IMR-90 (cell line): Measurements from ENCODE around the gene SEPTIN2. TPM values are rescaled to one million over a fixed set of nuclear protein-coding genes. Genes with fewer than 3 reads are reported as not detected.
"Not testable (repeated sequence)": the region's sequence is repeated elsewhere in the genome, so short reads cannot be mapped to it uniquely, and the experiment has no call there.

Experiments used
- ATAC-seq: fragments of 200-7000 bp; cut with Tn5 transposase; 2 replicates; pipeline ENCODE4 v1.9.1; 2020; ENCODE audit warnings: low read depth, mild to moderate bottlenecking, moderate library complexity
- BruUV-seq: library from RNA; stranded (reverse); fragments of 400-500 nt; replicated peaks from 2 replicates; lab custom pipeline; 2021; lab: Mats Ljungman, UMichigan
- CTCF ChIA-PET: fragments of 300-600 bp; formaldehyde crosslinking; extraction: SDS; loops from one replicate; lab custom pipeline; 2021; ENCODE audit warnings: antibody characterized with exemption; lab: Yijun Ruan, JAX
- POLR2A ChIA-PET: fragments of 300-600 bp; sonication (Branson Sonifier 250); formaldehyde crosslinking; loops from one replicate; lab custom pipeline; 2022; ENCODE audit warnings: antibody characterized with exemption; ENCODE audit not compliant: unreplicated experiment; lab: Charles Lee
- DNase-seq: peaks from one replicate; pipeline ENCODE4 v3.0.0; 2013
- H2AFZ ChIP-seq: replicated peaks from 2 replicates; pipeline ENCODE3; 2013; ENCODE audit warnings: low read length, mild to moderate bottlenecking; ENCODE audit not compliant: poor library complexity
- H2AK5ac ChIP-seq: 2 replicates; pipeline ENCODE4 v1.6.1; 2013; ENCODE audit warnings: low read depth, low read length, inconsistent platforms
- H2AK9ac ChIP-seq: replicated peaks from 2 replicates; pipeline ENCODE3; 2013; ENCODE audit warnings: mild to moderate bottlenecking, low read depth, low read length, moderate library complexity; ENCODE audit not compliant: poor library complexity
- H2BK120ac ChIP-seq: 2 replicates; pipeline ENCODE4 v1.6.1; 2013; ENCODE audit warnings: low read depth, low read length, inconsistent platforms
- H2BK15ac ChIP-seq: 3 replicates; pipeline ENCODE4 v1.6.1; 2013; ENCODE audit warnings: low read depth, low read length, inconsistent platforms
- H2BK20ac ChIP-seq: 2 replicates; pipeline ENCODE4 v1.6.1; 2013; ENCODE audit warnings: low read depth, mild to moderate bottlenecking, inconsistent platforms, low read length, moderate library complexity
- H2BK5ac ChIP-seq: 2 replicates; pipeline ENCODE4 v1.6.1; 2013; ENCODE audit warnings: mild to moderate bottlenecking, low read depth, low read length, inconsistent platforms; ENCODE audit not compliant: poor library complexity, severe bottlenecking
- H3K14ac ChIP-seq: replicated peaks from 2 replicates; pipeline ENCODE4 v1.6.1; 2013; ENCODE audit warnings: low read depth, low read length, inconsistent platforms
- H3K18ac ChIP-seq: 2 replicates; pipeline ENCODE4 v1.6.1; 2013; ENCODE audit warnings: low read depth, low read length, control low read depth
- H3K23ac ChIP-seq: 2 replicates; pipeline ENCODE4 v1.6.1; 2013; ENCODE audit warnings: low read depth, low read length, inconsistent platforms
- H3K27ac ChIP-seq: 2 replicates; pipeline ENCODE4 v1.5.1; 2013; ENCODE audit warnings: mild to moderate bottlenecking, control low read depth, low read length; ENCODE audit not compliant: insufficient read depth
- H3K27me3 ChIP-seq: 2 replicates; pipeline ENCODE4 v1.6.1; 2013; ENCODE audit warnings: low read length; ENCODE audit not compliant: control insufficient read depth, insufficient read depth
- H3K36me3 ChIP-seq: 2 replicates; pipeline ENCODE4 v1.6.1; 2013; ENCODE audit warnings: low read length, mixed read lengths; ENCODE audit not compliant: control insufficient read depth, insufficient read depth
- H3K4ac ChIP-seq: 2 replicates; pipeline ENCODE4 v1.6.1; 2013; ENCODE audit warnings: low read depth, low read length, inconsistent platforms
- H3K4me1 ChIP-seq: 2 replicates; pipeline ENCODE4 v1.6.1; 2013; ENCODE audit warnings: low read length, mixed read lengths; ENCODE audit not compliant: control insufficient read depth, insufficient read depth
- H3K4me2 ChIP-seq: 2 replicates; pipeline ENCODE4 v1.6.1; 2013; ENCODE audit warnings: low read depth, mild to moderate bottlenecking, control low read depth, low read length, moderate library complexity
- H3K4me3 ChIP-seq: 2 replicates; pipeline ENCODE4 v1.5.1; 2013; ENCODE audit warnings: low read depth, mild to moderate bottlenecking, control low read depth, low read length, moderate library complexity; ENCODE audit not compliant: insufficient read depth
- H3K56ac ChIP-seq: 2 replicates; pipeline ENCODE4 v1.6.1; 2013; ENCODE audit warnings: low read length, inconsistent platforms; ENCODE audit not compliant: insufficient read depth; ENCODE audit errors: extremely low read depth
- H3K79me1 ChIP-seq, 2 experiments: 2 replicates each; pipeline ENCODE4 v1.6.1; 2013; ENCODE audit warnings: low read length in 2 of 2, inconsistent platforms in 1 of 2, low read depth in 1 of 2
- H3K9ac ChIP-seq: 2 replicates; pipeline ENCODE4 v1.6.1; 2013; ENCODE audit warnings: low read depth, low read length, control low read depth
- H3K9me1 ChIP-seq: 2 replicates; pipeline ENCODE4 v1.6.1; 2013; ENCODE audit warnings: low read length, inconsistent platforms; ENCODE audit not compliant: insufficient read depth
- H3K9me3 ChIP-seq: 2 replicates; pipeline ENCODE4 v1.6.1; 2013; ENCODE audit warnings: low read length; ENCODE audit not compliant: control insufficient read depth, insufficient read depth
- H4K20me1 ChIP-seq: 2 replicates; pipeline ENCODE4 v1.6.1; 2013; ENCODE audit warnings: low read length, inconsistent platforms; ENCODE audit not compliant: insufficient read depth
- H4K5ac ChIP-seq: 2 replicates; pipeline ENCODE4 v1.6.1; 2013; ENCODE audit warnings: mild to moderate bottlenecking, low read depth, low read length, control low read depth
- H4K8ac ChIP-seq, 2 experiments: 2 replicates each; pipeline ENCODE4 v1.6.1; 2013; ENCODE audit warnings: low read depth in 2 of 2, low read length in 2 of 2, control low read depth in 1 of 2, inconsistent platforms in 1 of 2
- H4K91ac ChIP-seq: 2 replicates; pipeline ENCODE4 v1.6.1; 2013; ENCODE audit warnings: low read depth, low read length, inconsistent platforms; ENCODE audit not compliant: insufficient read depth
- WGBS, 2 experiments: methylation state at CpG; one replicate each; pipeline versions ENCODE4 v1.1.5 to v1.1.7; 2013; ENCODE audit warnings: missing lambda C conversion rate in 2 of 2; ENCODE audit not compliant: insufficient read length in 1 of 2; ENCODE audit errors: extremely low coverage in 2 of 2; 5-methylcytosine and 5-hydroxymethylcytosine counted together
- dilution Hi-C: fragments of 300-500 bp; cut with HindIII; formaldehyde crosslinking; loops from one replicate; pipeline ENCODE4 v1.14.3; 2018; ENCODE audit warnings: low sequenced_read_pairs; ENCODE audit not compliant: unreplicated experiment
- in situ Hi-C: fragments of 300-500 bp; cut with MboI; formaldehyde crosslinking; loops from 3 replicates; pipeline ENCODE4 v1.14.3; 2019; ENCODE audit warnings: low sequenced_read_pairs, inconsistent platforms, mixed read lengths
- intact Hi-C: fragments of 100-400 bp; cut with micrococcal nuclease; formaldehyde crosslinking; loops from 2 replicates; pipeline ENCODE4 v1.10.0; 2022
- polyA plus RNA-seq, 3 experiments: library from polyadenylated mRNA; depleted of rRNA; stranded (reverse); fragments of >200 nt; gene quantifications; 2 replicates each; pipeline ENCODE4 v1.2.3, GENCODE V29; 2012; ENCODE audit warnings: low replicate concordance in 1 of 3
- total RNA-seq: library from RNA; depleted of rRNA; stranded (reverse); fragments of >200 nt; gene quantifications from 2 replicates; pipeline ENCODE4 v1.2.3, GENCODE V29; 2012

Gene SEPTIN2
- total and polyA plus RNA-seq, 2 of the 4 experiments (the other 2 are of a cell fraction) = 420 to 504 TPM

DNA sequence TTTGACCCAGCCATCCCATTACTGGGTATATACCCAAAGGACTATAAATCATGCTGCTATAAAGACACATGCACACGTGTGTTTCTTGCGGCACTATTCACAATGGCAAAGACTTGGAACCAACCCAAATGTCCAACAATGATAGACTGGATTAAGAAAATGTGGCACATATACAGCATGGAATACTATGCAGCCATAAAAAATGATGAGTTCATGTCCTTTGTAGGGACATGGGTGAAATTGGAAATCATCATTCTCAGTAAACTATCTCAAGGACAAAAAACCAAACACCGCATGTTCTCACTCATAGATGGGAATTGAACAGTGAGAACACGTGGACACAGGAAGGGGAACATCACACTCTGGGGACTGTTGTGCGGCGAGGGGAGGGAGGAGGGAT is 81.1 kb downstream of the SEPTIN2 start:
- in situ Hi-C loops, H3K23ac ChIP-seq, CTCF ChIA-PET, H3K9me1 ChIP-seq, H4K91ac ChIP-seq, dilution Hi-C loops, H3K4ac ChIP-seq, H2AK5ac ChIP-seq, H3K56ac ChIP-seq, H2AFZ ChIP-seq, H3K9me3 ChIP-seq, POLR2A ChIA-PET, H4K8ac ChIP-seq, H3K18ac ChIP-seq, H4K20me1 ChIP-seq, H3K36me3 ChIP-seq, H3K4me1 ChIP-seq, H2BK5ac ChIP-seq, H2BK20ac ChIP-seq, H2BK120ac ChIP-seq, H2AK9ac ChIP-seq, ATAC-seq, H3K4me2 ChIP-seq, H3K9ac ChIP-seq, BruUV-seq, DNase-seq, H3K14ac ChIP-seq, H3K27ac ChIP-seq, H4K5ac ChIP-seq, H3K4me3 ChIP-seq, intact Hi-C loops, H3K27me3 ChIP-seq, H2BK15ac ChIP-seq: not testable (repeated sequence)
- peaks cover 13 to 31% of the 10 kb centered on the region in 2 experiments for H3K79me1 ChIP-seq
- no CpG with 5 or more reads among the region's 6 CpGs for WGBS, 2 experiments
